Left ventricle myocardium inferior (tissue), 1 donor: ENCODE results near the gene SLC4A11. TPM values are rescaled to one million over a fixed set of nuclear protein-coding genes. Genes with fewer than 3 reads are reported as not detected.
A peak's percentile ranks its signal among the peaks of the same experiment; 100 is the strongest.
"Not testable (repeated sequence)": the region's sequence is repeated elsewhere in the genome, so short reads cannot be mapped to it uniquely, and the experiment has no call there.

Experiments
- DNase-seq: peaks from one replicate; pipeline ENCODE4 v3.0.0-alpha.2; 2020
- H3K27ac ChIP-seq: fragments of 200-600 bp; replicated peaks from 2 replicates; pipeline ENCODE4 v1.8.0; 2021
- H3K27me3 ChIP-seq: fragments of 200-600 bp; 2 replicates; pipeline ENCODE4 v1.8.0; 2021; ENCODE audit warnings: low read depth
- H3K36me3 ChIP-seq: fragments of 200-600 bp; 2 replicates; pipeline ENCODE4 v1.8.0; 2021
- H3K4me1 ChIP-seq: fragments of 200-600 bp; 2 replicates; pipeline ENCODE4 v1.8.0; 2021
- H3K4me3 ChIP-seq: fragments of 200-600 bp; 2 replicates; pipeline ENCODE4 v1.8.0; 2021; ENCODE audit warnings: mild to moderate bottlenecking, moderate library complexity
- H3K9me3 ChIP-seq: fragments of 200-600 bp; replicated peaks from 2 replicates; pipeline ENCODE4 v1.8.0; 2021
- intact Hi-C: fragments of 100-400 bp; cut with micrococcal nuclease; formaldehyde crosslinking; loops from one replicate; pipeline ENCODE4 v1.11.0; 2022
- total RNA-seq: library from RNA; stranded (reverse); fragmentation: NEBNext Ultra II Directional; extraction: Animal tissue kit (Norgen Biotek cat#: 25700); gene quantifications from one replicate; pipeline ENCODE4 v1.2.1, GENCODE V29; 2021
- TF ChIP-seq, protein P1 (sequence below): fragments of 200-600 bp; IDR thresholded peaks from 2 replicates; pipeline ENCODE4 v1.8.0; 2021; ENCODE audit warnings: antibody characterized with exemption, mild to moderate bottlenecking, borderline replicate concordance
- donor health status: DM: no; HTN: yes; CAD: no; lungs with severe emphysema.

The SLC4A11 gene
- total RNA-seq, 1 donor from 2014 or later: 0.11 TPM

DNA sequence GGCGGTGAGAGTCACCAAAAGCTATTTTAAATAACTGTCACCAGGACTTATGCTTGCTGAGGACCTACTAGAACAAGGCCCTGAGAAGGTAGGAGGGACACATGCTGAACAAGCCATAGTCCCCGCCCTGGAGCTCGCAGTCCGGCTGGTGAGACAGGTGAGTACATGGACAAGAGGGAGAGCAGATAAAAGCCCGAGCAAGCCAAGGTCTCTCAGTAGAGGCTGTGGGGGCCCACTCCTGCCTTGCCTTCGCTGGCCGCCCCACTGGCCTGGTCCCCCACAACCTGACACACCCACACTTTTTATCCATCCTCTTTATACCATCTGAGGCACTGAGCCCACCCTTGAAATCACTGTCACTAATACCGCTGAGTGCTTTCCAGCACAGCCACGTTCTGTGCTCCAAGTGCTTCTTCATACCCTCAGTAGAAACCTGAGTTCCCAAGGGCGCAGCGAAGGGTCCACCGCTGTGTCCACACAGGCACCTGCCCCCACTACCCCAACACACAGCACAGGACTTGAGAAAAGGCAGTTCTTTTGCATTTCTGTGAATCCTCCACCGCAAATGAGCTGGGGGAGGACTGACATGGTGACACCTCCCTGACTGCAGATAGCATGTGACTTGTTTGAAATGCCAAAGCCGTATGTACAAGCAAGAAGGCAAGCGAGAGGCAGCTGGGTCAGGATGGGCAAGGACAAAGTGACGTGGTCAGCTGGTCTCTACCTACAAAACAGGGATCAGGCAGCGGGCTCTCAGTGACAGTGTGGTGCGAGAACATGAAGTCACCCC lies 46.6 kb downstream of the SLC4A11 start:
- no peaks in the 10 kb centered on the region for H3K9me3 ChIP-seq
- H3K36me3 ChIP-seq: peaks cover 78% of the 10 kb centered on the region
- H3K4me1 ChIP-seq: peaks cover 6% of the 10 kb centered on the region
- TF ChIP-seq, protein P1, sequence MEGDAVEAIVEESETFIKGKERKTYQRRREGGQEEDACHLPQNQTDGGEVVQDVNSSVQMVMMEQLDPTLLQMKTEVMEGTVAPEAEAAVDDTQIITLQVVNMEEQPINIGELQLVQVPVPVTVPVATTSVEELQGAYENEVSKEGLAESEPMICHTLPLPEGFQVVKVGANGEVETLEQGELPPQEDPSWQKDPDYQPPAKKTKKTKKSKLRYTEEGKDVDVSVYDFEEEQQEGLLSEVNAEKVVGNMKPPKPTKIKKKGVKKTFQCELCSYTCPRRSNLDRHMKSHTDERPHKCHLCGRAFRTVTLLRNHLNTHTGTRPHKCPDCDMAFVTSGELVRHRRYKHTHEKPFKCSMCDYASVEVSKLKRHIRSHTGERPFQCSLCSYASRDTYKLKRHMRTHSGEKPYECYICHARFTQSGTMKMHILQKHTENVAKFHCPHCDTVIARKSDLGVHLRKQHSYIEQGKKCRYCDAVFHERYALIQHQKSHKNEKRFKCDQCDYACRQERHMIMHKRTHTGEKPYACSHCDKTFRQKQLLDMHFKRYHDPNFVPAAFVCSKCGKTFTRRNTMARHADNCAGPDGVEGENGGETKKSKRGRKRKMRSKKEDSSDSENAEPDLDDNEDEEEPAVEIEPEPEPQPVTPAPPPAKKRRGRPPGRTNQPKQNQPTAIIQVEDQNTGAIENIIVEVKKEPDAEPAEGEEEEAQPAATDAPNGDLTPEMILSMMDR: no peak
- intact Hi-C loops: no loop called here
- no peak overlapping the region for H3K4me3 ChIP-seq
- no peak for DNase-seq
- no peak overlapping the region for H3K27ac ChIP-seq
- H3K27me3 ChIP-seq: no peaks in the 10 kb centered on the region

DNA sequence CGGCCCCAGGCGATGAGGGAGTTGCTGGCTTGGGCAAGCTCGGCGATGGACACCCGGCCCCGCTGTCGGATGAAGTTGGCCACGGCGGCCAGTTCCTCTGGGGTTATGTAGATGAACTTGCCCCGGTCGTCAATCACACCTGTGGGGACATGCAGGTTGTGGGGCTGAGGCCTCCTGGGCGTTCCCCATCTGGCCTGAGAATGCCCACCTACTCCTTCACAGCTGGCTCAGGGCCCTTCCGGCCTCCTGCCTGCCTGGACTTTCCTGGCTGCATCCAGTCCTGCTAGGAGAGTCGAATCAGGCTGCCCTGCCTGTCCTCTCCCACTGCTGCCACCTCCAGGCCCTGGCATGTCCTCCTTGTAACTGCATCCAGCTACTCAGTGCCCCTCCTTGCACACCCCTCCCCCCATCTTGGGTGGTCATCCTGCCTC lies 48.3 kb downstream of the SLC4A11 start:
- TF ChIP-seq, protein P1: no peak
- intact Hi-C loops: no loop called here
- Histone ChIP-seq H3K4me1 (peaks cover 6% of the 10 kb centered on the region), H3K27ac (no peak overlapping the region), H3K9me3 (no peaks in the 10 kb centered on the region), H3K36me3 (peaks cover 63% of the 10 kb centered on the region), H3K27me3 (no peaks in the 10 kb centered on the region), H3K4me3 (no peak overlapping the region)
- no peak for DNase-seq

DNA sequence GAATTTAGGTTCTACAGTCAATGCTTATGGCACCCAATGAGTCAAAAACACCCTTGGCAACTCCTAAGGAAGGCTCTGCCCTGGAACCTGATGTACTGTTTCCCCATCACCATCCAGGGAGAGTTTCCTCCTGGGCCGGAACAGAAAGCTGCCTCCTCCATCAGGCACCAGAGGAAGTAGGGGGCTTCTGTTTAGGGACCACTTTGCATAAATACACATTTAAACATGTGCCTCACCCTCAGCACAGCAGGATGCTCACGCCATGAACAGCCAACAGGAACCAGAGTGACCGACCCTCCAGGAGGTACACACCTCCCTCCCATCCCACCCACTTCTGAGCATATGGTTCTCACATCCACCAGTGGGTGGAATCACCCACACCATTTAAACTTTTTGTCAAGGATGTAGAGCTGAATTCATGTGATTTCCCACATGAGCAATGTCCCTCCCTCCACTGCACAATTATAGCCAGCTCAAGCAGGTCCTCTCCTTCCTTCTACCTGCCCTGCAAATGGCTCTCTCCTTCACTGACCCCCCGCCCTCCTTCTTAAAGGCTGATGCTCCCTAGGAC lies 49.3 kb downstream of the SLC4A11 start:
- intact Hi-C loops: no loop called here

DNA sequence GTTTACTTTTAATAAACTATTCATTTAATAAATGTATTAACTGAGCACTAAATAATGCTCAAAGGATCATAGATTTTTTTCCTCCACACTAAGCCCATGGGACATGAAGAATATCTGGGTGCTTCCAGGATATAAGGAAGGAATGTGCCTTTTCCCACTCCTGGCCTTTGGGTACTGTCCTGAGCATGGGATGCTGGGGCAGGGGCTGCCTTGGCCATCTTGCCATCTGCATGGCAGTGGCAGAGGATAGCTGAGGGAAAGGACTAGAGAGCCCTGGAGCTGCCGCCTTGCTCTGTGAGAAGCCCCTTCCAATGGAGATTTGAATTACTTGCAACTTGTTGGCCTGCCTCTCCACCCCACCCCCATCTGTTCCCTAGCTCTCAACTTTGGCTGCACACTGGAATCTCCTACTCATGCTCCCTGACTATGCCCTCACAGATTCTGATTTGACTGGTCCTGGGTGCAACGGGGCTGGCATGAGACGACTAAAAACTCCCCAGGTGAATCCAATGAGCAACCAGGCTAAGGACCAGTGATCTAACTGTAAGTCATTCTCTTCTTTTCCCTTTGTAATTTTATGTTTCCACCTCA lies 50.1 kb downstream of the SLC4A11 start:
- Histone ChIP-seq H3K27me3 (no peaks in the 10 kb centered on the region), H3K9me3 (no peaks in the 10 kb centered on the region), H3K4me1 (peaks cover 6% of the 10 kb centered on the region), H3K27ac (peak overlapping the region; percentile 5), H3K36me3 (peaks cover 45% of the 10 kb centered on the region), H3K4me3 (no peak overlapping the region)
- intact Hi-C loops: no loop called here
- DNase-seq: no peak
- TF ChIP-seq, protein P1: no peak

More for the DNA sequence above, 49.3 kb downstream of the SLC4A11 start:
- Histone ChIP-seq H3K9me3 (no peaks in the 10 kb centered on the region), H3K27me3 (no peaks in the 10 kb centered on the region), H3K4me1 (peaks cover 6% of the 10 kb centered on the region), H3K27ac (peak overlapping the region; percentile 5), H3K36me3 (peaks cover 52% of the 10 kb centered on the region), H3K4me3 (no peak overlapping the region)
- no peak for DNase-seq
- TF ChIP-seq, protein P1: no peak

DNA sequence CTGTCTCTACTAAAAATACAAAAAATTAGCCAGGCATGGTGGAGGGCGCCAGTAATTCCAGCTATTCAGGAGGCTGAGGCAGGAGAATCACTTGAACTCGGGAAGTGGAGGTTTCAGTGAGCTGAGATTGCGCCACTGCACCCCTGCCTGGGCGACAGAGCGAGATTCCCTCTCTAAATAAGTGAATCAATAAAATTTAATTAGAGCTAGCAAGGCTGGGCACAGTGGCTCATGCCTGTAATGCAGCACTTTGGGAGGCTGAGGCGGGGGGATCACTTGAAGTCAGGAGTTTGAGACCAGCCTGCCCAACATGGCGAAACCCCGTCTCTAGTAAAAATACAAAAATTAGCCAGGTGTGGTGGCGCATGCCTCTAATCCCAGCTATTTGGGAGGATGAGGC lies 51.1 kb downstream of the SLC4A11 start:
- H3K4me3 ChIP-seq, H3K27me3 ChIP-seq, H3K9me3 ChIP-seq, intact Hi-C loops, H3K27ac ChIP-seq, DNase-seq, H3K4me1 ChIP-seq: not testable (repeated sequence)
- peaks cover 34% of the 10 kb centered on the region for H3K36me3 ChIP-seq
